Activated CD4-positive, alpha-beta memory T cell treated with anti-CD3 and anti-CD28 coated beads for 36 hours (primary cell): ENCODE results near the gene PAX3. TPM values are rescaled to one million over a fixed set of nuclear protein-coding genes. Genes with fewer than 3 reads are reported as not detected.

Source experiments
- CTCF ChIA-PET: fragments of 350-600 bp; sonication (Branson Sonifier 250); formaldehyde crosslinking; loops from one replicate; lab custom pipeline; 2021; ENCODE audit warnings: antibody characterized with exemption, inconsistent platforms; lab: Charles Lee
- POLR2A ChIA-PET: fragments of 350-600 bp; sonication (Branson Sonifier 250); formaldehyde crosslinking; loops from one replicate; lab custom pipeline; 2021; ENCODE audit warnings: antibody characterized with exemption; lab: Charles Lee
- DNase-seq: peaks from one replicate; pipeline ENCODE4 v3.0.0-alpha.2; 2020
- H3K27ac Mint-ChIP-seq: one replicate; pipeline ENCODE4 v1.8.0; 2021; ENCODE audit warnings: mixed read lengths
- H3K27me3 Mint-ChIP-seq: one replicate; pipeline ENCODE4 v1.8.0; 2021; ENCODE audit warnings: mixed read lengths
- H3K36me3 Mint-ChIP-seq: one replicate; pipeline ENCODE4 v1.8.0; 2021; ENCODE audit warnings: mixed read lengths
- H3K4me1 Mint-ChIP-seq: one replicate; pipeline ENCODE4 v1.8.0; 2021; ENCODE audit warnings: low read depth, mixed read lengths
- H3K4me3 Mint-ChIP-seq: one replicate; pipeline ENCODE4 v1.8.0; 2021; ENCODE audit warnings: mild to moderate bottlenecking, mixed read lengths
- H3K9me3 Mint-ChIP-seq: one replicate; pipeline ENCODE4 v1.8.0; 2021; ENCODE audit warnings: mixed read lengths
- intact Hi-C: fragments of 100-400 bp; cut with micrococcal nuclease; formaldehyde crosslinking; loops from one replicate; pipeline ENCODE4 v1.15.1; 2023
- total RNA-seq, 2 experiments: library from RNA; stranded (reverse); gene quantifications; one replicate each; pipeline ENCODE4 v1.2.3, GENCODE V29; 2021

The PAX3 gene
- total RNA-seq, 2 experiments from 2014 or later, result not detected

DNA sequence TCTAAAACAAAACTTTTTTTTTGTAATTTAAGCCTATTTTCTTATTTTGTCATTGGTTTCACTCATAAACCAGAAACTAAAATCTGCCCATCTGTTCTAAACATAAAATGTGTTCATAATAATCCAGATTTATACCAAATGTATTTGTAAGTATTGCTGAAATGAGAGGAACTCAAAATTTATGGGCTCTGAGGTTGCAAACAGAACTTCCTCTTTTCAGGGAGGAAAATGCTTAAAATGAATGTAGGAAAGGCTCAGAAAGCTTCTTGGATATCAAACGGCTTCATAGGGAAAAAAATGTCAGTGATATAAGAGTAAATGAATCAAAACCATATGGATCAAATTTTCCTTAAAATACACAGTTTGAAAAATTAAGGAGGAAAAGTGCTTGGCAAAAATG, 83.9 kb downstream of the PAX3 start:
- Mint-ChIP-seq H3K4me1 (no peaks in the 10 kb centered on the region), H3K27me3 (peaks cover 7% of the 10 kb centered on the region), H3K36me3 (no peaks in the 10 kb centered on the region), H3K27ac (no peak overlapping the region), H3K4me3 (no peak overlapping the region), H3K9me3 (no peaks in the 10 kb centered on the region)
- intact Hi-C loops, result no loop called here
- POLR2A ChIA-PET, result no interaction called here
- CTCF ChIA-PET, result no interaction called here
- DNase-seq, result no peak

- Mint-ChIP-seq H3K4me3 (no peak overlapping the region), H3K9me3 (no peaks in the 10 kb centered on the region), H3K4me1 (no peaks in the 10 kb centered on the region), H3K27me3 (peaks cover 10% of the 10 kb centered on the region), H3K36me3 (no peaks in the 10 kb centered on the region), H3K27ac (no peak overlapping the region)
- CTCF ChIA-PET, result no interaction called here
- DNase-seq, result no peak
- intact Hi-C loops, result no loop called here
- POLR2A ChIA-PET, result no interaction called here
These were observed 85.7 kb downstream of the PAX3 start for GRCh38 chr2:222213049-222213448.

GRCh38 chr2:222212571-222212970, 86.2 kb downstream of the PAX3 start:
- H3K9me3 Mint-ChIP-seq, result no peaks in the 10 kb centered on the region
- ChIA-PET CTCF (no interaction called here), POLR2A (no interaction called here)
- H3K4me1 Mint-ChIP-seq, result no peaks in the 10 kb centered on the region
- intact Hi-C loops, result no loop called here
- H3K27me3 Mint-ChIP-seq, result peaks cover 11% of the 10 kb centered on the region
- no peak overlapping the region for H3K27ac Mint-ChIP-seq
- DNase-seq, result no peak
- no peak overlapping the region for H3K4me3 Mint-ChIP-seq
- H3K36me3 Mint-ChIP-seq, result no peaks in the 10 kb centered on the region

DNA sequence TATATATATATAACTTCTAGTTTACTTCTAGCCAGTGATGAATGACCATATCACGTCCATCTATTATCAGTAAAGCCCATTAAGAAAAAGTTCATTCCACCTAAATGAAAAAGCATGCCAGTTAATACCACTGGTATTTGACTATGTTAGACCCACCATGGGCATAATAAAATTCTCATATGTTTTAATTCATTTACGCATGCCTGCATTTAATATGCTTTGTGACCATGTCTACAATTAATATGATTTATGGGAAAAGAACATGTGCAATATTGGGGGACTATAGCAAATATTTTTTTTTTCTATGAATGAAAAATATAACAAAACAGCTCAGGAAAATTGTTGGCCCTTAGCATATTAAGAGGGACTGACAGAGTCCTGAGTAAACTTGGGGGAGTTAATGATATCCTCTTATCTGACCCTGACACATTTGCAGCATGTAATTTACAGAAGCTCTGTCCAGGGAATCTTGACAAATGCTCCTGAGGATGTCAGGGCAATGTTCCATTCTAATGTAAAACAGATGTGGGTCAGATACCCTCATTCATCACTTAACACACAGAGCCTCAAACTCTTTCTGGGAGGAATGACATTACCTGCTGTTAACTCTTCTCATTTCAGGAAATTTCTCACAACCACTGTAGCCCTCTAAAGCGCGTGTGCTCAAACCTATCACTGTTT, 90.6 kb downstream of the PAX3 start:
- ChIA-PET CTCF (no interaction called here), POLR2A (no interaction called here)
- Mint-ChIP-seq H3K9me3 (no peaks in the 10 kb centered on the region), H3K36me3 (no peaks in the 10 kb centered on the region), H3K4me1 (no peaks in the 10 kb centered on the region), H3K27me3 (peaks cover 7% of the 10 kb centered on the region), H3K4me3 (no peak overlapping the region), H3K27ac (no peak overlapping the region)
- intact Hi-C loops, result no loop called here
- no peak for DNase-seq

GRCh38 chr2:222205136-222205535, 93.7 kb downstream of the PAX3 start:
- Mint-ChIP-seq H3K4me1 (no peaks in the 10 kb centered on the region), H3K27me3 (peaks cover 10% of the 10 kb centered on the region), H3K9me3 (no peaks in the 10 kb centered on the region), H3K27ac (no peak overlapping the region), H3K36me3 (no peaks in the 10 kb centered on the region), H3K4me3 (no peak overlapping the region)
- CTCF ChIA-PET, result no interaction called here
- no peak for DNase-seq
- POLR2A ChIA-PET, result no interaction called here
- intact Hi-C loops, result no loop called here

- intact Hi-C loops, result no loop called here
- POLR2A ChIA-PET, result no interaction called here
- H3K36me3 Mint-ChIP-seq, result no peaks in the 10 kb centered on the region
These were observed 95.8 kb downstream of the PAX3 start for GRCh38 chr2:222203041-222203440.

GRCh38 chr2:222196159-222196558, 102.6 kb downstream of the PAX3 start:
- Mint-ChIP-seq H3K4me3 (no peak overlapping the region), H3K36me3 (no peaks in the 10 kb centered on the region), H3K27ac (no peak overlapping the region), H3K27me3 (peaks cover 4% of the 10 kb centered on the region), H3K9me3 (no peaks in the 10 kb centered on the region), H3K4me1 (no peaks in the 10 kb centered on the region)
- no peak for DNase-seq
- ChIA-PET CTCF (no interaction called here), POLR2A (no interaction called here)
- intact Hi-C loops, result no loop called here

More at GRCh38 chr2:222203041-222203440, 95.8 kb downstream of the PAX3 start:
- no peak overlapping the region for H3K27ac Mint-ChIP-seq
- no peak for DNase-seq
- H3K27me3 Mint-ChIP-seq, result peaks cover 7% of the 10 kb centered on the region
- no peaks in the 10 kb centered on the region for H3K4me1 Mint-ChIP-seq
- no peaks in the 10 kb centered on the region for H3K9me3 Mint-ChIP-seq
- H3K4me3 Mint-ChIP-seq, result no peak overlapping the region
- CTCF ChIA-PET, result no interaction called here

- no peak for DNase-seq
- Mint-ChIP-seq H3K4me3 (no peak overlapping the region), H3K36me3 (no peaks in the 10 kb centered on the region), H3K27me3 (peaks cover 5% of the 10 kb centered on the region), H3K9me3 (no peaks in the 10 kb centered on the region), H3K4me1 (no peaks in the 10 kb centered on the region), H3K27ac (no peak overlapping the region)
- POLR2A ChIA-PET, result no interaction called here
- CTCF ChIA-PET, result no interaction called here
- intact Hi-C loops, result no loop called here
These were observed 104.1 kb downstream of the PAX3 start for GRCh38 chr2:222194669-222195068.

- Mint-ChIP-seq H3K4me1 (no peaks in the 10 kb centered on the region), H3K4me3 (no peak overlapping the region), H3K27me3 (peaks cover 4% of the 10 kb centered on the region), H3K27ac (no peak overlapping the region), H3K9me3 (no peaks in the 10 kb centered on the region), H3K36me3 (no peaks in the 10 kb centered on the region)
- intact Hi-C loops, result no loop called here
- ChIA-PET POLR2A (no interaction called here), CTCF (no interaction called here)
- DNase-seq, result no peak
These were observed 105.3 kb downstream of the PAX3 start for GRCh38 chr2:222193328-222193983.

- Mint-ChIP-seq H3K9me3 (no peaks in the 10 kb centered on the region), H3K4me3 (no peak overlapping the region), H3K36me3 (no peaks in the 10 kb centered on the region), H3K4me1 (no peaks in the 10 kb centered on the region), H3K27ac (no peak overlapping the region), H3K27me3 (peaks cover 1% of the 10 kb centered on the region)
- intact Hi-C loops, result no loop called here
- POLR2A ChIA-PET, result no interaction called here
- DNase-seq, result no peak
- CTCF ChIA-PET, result no interaction called here
These were observed 118.2 kb downstream of the PAX3 start for GRCh38 chr2:222180619-222181018.

DNA sequence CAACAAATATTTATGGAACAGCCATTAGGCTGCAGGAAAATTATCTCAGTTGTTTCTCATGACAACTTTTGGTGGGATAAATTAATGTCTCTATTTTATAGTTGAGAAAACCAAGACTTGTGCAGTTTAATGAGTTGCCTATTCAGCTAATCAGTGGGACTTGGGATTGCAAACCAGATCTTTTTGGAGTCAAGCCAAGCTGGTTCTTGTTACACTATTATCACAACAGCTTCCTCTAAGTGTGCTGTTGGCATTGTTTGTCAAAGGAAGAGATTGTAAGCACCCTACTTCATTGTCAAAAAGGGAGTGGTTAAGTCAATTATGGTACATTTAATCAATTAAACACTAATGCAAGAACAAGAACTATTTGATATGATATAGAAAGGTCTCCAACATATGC, 119.2 kb downstream of the PAX3 start:
- Mint-ChIP-seq H3K4me1 (no peaks in the 10 kb centered on the region), H3K27me3 (peaks cover 1% of the 10 kb centered on the region), H3K4me3 (no peak overlapping the region), H3K36me3 (no peaks in the 10 kb centered on the region), H3K9me3 (no peaks in the 10 kb centered on the region), H3K27ac (no peak overlapping the region)
- CTCF ChIA-PET, result no interaction called here
- intact Hi-C loops, result no loop called here
- DNase-seq, result no peak
- POLR2A ChIA-PET, result no interaction called here

GRCh38 chr2:222178450-222178849, 120.3 kb downstream of the PAX3 start:
- ChIA-PET POLR2A (no interaction called here), CTCF (no interaction called here)
- H3K36me3 Mint-ChIP-seq, result no peaks in the 10 kb centered on the region
- intact Hi-C loops, result no loop called here
- DNase-seq, result no peak
- H3K4me3 Mint-ChIP-seq, result no peak overlapping the region
- no peaks in the 10 kb centered on the region for H3K9me3 Mint-ChIP-seq
- no peak overlapping the region for H3K27ac Mint-ChIP-seq
- H3K27me3 Mint-ChIP-seq, result peaks cover 1% of the 10 kb centered on the region
- no peaks in the 10 kb centered on the region for H3K4me1 Mint-ChIP-seq

GRCh38 chr2:222176890-222177289, 121.9 kb downstream of the PAX3 start:
- H3K27me3 Mint-ChIP-seq, result peaks cover 1% of the 10 kb centered on the region
- no peaks in the 10 kb centered on the region for H3K36me3 Mint-ChIP-seq
- no peak overlapping the region for H3K4me3 Mint-ChIP-seq
- POLR2A ChIA-PET, result no interaction called here
- no peaks in the 10 kb centered on the region for H3K9me3 Mint-ChIP-seq
- CTCF ChIA-PET, result no interaction called here
- intact Hi-C loops, result no loop called here
- no peak overlapping the region for H3K27ac Mint-ChIP-seq
- no peak for DNase-seq
- no peaks in the 10 kb centered on the region for H3K4me1 Mint-ChIP-seq
